DND-41 (cell line): ENCODE results near the gene MSL1.

Experiments used
- CTCF ChIP-seq: IDR thresholded peaks from 2 replicates; pipeline ENCODE4 v1.5.1; 2012; ENCODE audit warnings: borderline replicate concordance, low read length, moderate library complexity, mild to moderate bottlenecking; ENCODE audit not compliant: poor library complexity, severe bottlenecking; ENCODE audit errors: extremely low read depth
- EZH2 ChIP-seq: IDR thresholded peaks from 3 replicates; pipeline ENCODE4 v1.6.1; 2012; ENCODE audit warnings: borderline replicate concordance, low read depth, mild to moderate bottlenecking, moderate library complexity, low read length, inconsistent platforms; ENCODE audit not compliant: severe bottlenecking

- peak; percentile 3 for TF ChIP-seq CTCF
- TF ChIP-seq EZH2: no peak
Measured at GRCh38 chr17:40098846-40099618, 22.7 kb upstream of the MSL1 start.
